ES-I3 (cell line): ENCODE data around the gene ASCC3.

Experiments used
- H3K36me3 ChIP-seq: 2 replicates; pipeline ENCODE4 v1.6.1; 2013; ENCODE audit warnings: mild to moderate bottlenecking, low read length, control low read depth, moderate library complexity; ENCODE audit not compliant: insufficient read depth
- H3K4me1 ChIP-seq: 2 replicates; pipeline ENCODE4 v1.6.1; 2013; ENCODE audit warnings: mild to moderate bottlenecking, control low read depth, low read length; ENCODE audit not compliant: insufficient read depth
- H3K9ac ChIP-seq: 2 replicates; pipeline ENCODE4 v1.6.1; 2013; ENCODE audit warnings: low read depth, mild to moderate bottlenecking, low read length, moderate library complexity
- H3K9me3 ChIP-seq: 2 replicates; pipeline ENCODE4 v1.6.1; 2013; ENCODE audit warnings: mild to moderate bottlenecking, low read length, moderate library complexity; ENCODE audit not compliant: control insufficient read depth, insufficient read depth

ASCC3 gene

DNA sequence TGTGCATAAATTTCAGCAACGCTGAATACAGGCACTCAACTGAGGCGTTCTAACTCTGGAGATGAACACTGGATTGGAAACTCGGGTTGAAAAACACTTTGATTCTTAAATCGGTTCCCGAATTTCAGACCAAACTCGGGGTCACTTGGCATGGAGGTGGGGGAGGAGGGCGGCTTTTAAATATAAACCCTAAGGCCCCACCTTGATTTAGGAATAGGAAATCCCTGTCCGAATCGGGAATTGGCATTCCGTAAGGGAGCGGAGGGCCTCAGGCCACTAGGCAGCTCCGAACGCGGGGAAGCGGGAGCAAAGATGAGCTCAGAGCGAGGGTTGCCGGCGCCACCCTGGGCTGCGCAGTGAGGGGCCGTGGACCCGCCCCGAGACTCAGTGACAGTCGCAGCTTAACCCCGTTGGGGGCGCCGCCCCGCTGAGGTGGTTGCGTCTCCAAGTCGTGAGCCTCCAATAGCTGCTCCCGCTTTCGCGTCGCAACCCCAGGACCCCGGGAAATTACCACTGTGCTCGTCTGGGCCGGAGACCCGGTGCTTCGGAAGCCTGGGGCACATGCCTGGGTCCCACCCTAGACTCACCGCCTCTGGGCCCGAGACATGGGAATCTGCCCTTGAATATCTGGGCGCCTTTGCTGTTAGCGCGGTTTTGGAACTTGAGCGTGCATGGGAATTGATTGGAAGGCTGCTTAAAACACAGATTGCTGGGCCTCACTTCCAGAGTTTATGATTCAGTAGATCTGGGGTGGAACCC is 411.8 kb downstream of the ASCC3 start:
- peak overlapping the region; percentile 17; the same call in 1 of the 2 replicates for H3K9ac ChIP-seq
- H3K4me1 ChIP-seq: peaks cover 12% of the 10 kb centered on the region; the same call in 1 of the 2 replicates
- H3K9me3 ChIP-seq: no peaks in the 10 kb centered on the region
- no peaks in the 10 kb centered on the region for H3K36me3 ChIP-seq

DNA sequence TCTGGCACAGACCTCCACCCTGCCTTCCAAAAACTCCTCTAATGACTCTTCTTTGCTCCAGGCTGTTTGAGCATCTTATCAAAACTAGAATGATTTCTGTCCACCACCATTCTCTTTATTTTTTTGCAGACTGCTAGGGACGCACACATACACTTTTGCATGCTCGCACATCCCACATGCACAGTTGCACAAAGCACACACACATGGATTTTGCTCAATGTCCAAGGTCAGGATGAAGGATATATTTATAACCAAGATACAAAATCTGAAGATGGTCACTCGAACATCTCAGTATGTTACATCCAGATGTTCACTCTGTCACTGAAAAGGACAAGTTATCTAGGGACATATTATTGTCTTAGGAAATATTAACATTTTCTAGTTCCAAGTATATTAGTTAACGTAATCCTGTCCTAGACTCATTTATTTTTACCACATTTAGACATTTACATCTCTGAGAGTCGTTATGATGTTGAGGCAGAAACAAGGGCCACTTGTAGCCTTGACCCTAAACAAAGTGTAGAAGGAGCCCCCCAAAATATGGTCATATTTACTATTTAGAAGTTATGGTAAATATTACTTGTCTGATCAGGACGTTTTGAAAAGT is 413.0 kb downstream of the ASCC3 start:
- H3K36me3 ChIP-seq: no peaks in the 10 kb centered on the region
- no peak overlapping the region for H3K9ac ChIP-seq
- H3K4me1 ChIP-seq: peaks cover 21% of the 10 kb centered on the region; the same call in 1 of the 2 replicates
- H3K9me3 ChIP-seq: no peaks in the 10 kb centered on the region

DNA sequence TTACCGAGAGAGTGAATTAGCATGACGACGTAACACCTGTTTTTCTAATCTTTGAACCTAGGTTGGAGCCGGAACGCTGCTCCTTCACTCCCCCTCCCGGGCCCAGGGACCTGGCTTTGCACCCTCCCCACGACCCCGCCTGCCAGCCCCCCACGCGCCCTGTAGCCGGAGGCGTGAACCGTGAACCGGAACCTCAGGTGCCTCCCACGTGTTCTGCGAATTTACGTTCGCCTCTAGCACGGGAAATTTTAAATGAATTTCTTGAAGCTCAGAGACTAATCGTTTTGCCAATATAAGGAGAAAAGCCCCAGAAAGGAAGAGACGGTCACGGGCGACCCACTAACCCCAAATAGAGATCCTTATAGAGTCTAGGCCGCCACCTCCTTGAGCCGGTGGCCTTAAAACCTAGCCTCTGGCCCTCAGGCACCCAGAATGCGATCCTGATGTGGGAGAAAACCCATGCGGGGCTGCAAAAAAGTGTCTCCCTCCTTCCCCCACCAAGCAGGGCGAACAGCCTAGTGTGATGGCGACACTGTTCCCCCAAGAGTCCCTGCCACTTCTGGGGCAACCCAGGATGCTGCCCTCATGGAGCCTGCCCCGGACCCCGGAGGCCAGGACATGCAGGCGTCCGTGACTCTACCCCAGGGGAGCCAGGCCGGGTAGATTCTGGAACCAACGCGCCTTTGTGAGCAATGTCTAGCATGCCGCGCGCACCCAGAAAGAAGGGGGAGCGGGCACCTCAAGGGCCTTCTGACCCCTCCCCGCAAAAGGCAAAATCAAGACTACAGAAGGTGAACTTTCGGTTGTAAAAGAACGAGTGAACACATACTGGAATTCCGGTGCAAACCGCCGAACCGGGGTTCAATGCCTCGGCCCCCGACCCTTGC is 413.8 kb downstream of the ASCC3 start:
- H3K4me1 ChIP-seq: peaks cover 24% of the 10 kb centered on the region; the same call in 1 of the 2 replicates
- H3K9ac ChIP-seq: peak overlapping the region; percentile 6; the same call in 1 of the 2 replicates
- H3K36me3 ChIP-seq: no peaks in the 10 kb centered on the region
- no peaks in the 10 kb centered on the region for H3K9me3 ChIP-seq

DNA sequence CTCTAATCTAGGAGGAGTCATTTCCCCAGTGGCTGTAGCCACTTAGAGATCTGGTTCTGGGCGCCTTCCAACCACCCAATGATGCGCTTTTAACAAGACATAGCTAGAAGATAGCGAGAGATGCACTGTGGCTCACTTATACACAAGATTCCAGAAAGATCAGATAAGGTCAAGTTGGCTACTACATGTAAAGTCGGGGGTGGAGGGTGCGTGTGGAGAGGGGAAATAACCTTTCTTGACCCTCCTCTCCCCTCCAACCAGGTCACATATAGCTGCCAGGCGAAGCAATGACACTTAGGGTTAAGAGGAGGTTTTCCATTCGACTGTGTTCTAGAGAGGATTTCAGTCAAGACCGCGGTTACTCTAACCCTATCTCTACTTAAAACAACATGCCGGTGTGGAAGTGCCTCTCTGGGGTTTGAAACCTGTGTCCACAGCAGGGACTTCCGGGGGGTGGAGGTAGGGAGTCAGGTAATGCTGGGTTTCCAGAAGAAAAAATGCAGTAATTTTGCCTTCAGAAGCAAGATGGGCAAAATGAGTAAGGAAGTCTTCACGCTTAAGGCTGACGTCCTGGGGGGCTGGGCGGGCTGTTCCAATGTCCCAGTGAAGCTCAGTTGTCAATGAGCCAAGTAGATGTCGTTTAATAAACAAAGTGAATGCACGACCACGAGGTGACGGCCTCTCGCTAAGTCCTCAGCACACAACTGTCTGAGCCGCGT is 414.6 kb downstream of the ASCC3 start:
- no peaks in the 10 kb centered on the region for H3K36me3 ChIP-seq
- H3K9me3 ChIP-seq: no peaks in the 10 kb centered on the region
- H3K9ac ChIP-seq: no peak overlapping the region; the same call in 1 of the 2 replicates
- H3K4me1 ChIP-seq: peaks cover 24% of the 10 kb centered on the region

DNA sequence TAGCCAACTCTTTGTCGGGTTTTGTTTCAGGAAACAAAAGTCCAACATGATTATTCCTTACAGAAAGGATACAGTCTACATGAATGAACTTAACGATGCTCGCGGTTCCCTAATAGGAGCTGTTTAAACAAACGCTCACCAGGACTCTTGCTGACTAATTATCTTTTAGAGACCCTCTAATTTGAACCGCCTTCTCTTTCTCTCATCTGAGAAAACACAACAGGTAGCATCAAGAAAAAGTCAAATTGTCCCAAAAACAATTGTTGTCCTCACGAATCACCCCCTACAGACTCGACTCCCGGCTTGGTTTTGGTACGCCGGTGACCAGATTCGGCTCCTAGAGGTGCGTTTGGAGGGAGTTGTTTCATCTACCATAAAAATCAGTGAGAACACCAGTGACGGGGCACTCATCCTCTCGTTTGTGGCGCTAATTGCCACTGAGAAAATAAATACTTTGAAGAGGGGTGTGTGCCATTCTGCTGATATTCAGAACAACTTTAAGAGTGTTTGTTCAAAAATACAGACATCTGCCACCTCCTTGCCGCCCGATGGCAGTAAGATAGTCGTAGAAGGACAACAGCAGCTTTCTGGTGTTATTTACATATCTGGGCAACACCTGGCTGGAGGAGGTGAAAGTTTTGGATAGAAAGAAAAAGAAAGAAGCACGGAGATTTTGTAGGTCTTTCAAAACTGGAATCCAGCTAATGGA is 415.3 kb downstream of the ASCC3 start:
- 0 out of 2 replicates have a peak overlapping the region, but pooled peaks have one; percentile 10 for H3K9ac ChIP-seq
- no peaks in the 10 kb centered on the region for H3K36me3 ChIP-seq
- H3K4me1 ChIP-seq: peaks cover 24% of the 10 kb centered on the region
- H3K9me3 ChIP-seq: no peaks in the 10 kb centered on the region

DNA sequence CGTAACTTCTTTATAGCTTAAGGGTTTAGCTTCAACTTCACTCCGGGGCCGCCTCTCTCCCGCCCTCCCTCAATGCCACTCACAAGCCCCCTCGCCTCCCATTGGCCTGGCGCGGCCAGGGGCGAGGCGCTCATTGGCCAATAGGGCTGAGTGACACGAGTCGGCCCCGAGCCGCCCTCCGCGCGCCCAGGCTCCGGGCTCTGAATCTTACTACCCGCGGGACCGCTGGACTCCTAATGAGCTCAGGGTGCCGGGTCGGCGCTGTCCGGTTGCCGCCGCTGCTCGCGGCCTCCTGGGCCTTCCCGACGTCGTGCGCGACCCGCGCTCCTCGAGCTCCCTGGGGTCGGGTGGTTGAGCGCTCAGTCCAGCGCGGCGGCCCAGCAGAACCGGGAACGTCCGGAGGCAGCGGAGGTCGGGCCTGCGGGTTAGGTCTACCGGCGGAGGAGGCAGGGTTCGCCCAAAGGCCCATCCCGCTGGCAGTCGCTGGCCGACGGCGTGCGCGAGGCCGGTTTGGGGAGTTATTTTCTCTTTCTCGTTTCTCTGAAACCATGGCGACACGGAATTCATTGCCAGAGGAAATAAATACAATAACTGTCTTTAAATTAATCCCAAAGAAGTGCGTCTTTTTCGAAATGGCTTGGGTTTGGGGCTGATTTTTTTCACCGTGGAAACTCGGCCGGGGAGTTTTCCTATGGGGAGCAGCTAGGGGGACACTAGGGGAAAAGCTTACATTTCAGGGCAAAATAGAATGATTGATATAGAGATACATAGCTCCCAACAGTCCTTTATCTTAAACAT is 416.0 kb downstream of the ASCC3 start, which contains the start of gene SIM1:
Gene SIM1, minus strand, starts transcription at position 19 of the 798 bp plus-strand sequence. CDS start 1,453 bp downstream, outside the sequence.
- H3K9me3 ChIP-seq: no peaks in the 10 kb centered on the region
- H3K4me1 ChIP-seq: peaks cover 24% of the 10 kb centered on the region
- H3K36me3 ChIP-seq: no peaks in the 10 kb centered on the region
- H3K9ac ChIP-seq: peak within 1 kb of the TSS; percentile 63; the same call in 1 of the 2 replicates

DNA sequence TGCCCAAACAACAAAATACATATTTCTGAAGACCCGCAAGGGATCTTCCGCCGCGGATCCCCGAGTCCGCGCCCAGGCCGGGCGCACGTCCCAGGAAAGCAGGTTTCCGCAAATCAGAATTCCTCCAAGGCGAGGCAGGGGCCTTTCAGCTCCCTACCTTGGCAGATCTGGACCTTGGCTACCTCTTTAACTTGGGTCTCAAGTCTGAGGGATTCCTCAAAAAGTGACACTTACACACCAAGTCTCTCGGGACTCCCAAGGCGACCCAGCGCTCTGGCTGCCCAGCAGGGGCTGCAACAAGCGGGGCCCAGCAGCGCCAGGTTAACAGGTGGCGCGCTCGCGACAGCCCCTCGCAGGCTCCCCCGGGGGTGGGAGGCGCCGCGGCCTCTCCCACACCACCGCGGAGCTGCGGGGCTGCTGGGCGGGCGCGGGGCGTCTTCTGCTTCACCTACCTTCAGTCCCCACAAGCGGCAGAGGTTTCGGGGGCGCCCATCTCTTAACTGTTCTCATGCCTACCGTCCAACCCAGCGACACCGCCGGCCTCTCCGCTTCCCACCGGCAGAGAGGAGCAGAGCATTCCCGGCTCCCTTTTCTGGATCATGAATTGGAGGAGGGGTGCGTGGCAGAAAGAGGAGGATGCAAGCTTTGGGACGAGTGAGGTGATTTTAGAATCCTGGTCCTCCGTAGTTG is 416.8 kb downstream of the ASCC3 start:
- H3K9me3 ChIP-seq: no peaks in the 10 kb centered on the region
- no peaks in the 10 kb centered on the region for H3K36me3 ChIP-seq
- H3K4me1 ChIP-seq: peaks cover 24% of the 10 kb centered on the region
- peak overlapping the region; percentile 63; the same call in 1 of the 2 replicates for H3K9ac ChIP-seq

DNA sequence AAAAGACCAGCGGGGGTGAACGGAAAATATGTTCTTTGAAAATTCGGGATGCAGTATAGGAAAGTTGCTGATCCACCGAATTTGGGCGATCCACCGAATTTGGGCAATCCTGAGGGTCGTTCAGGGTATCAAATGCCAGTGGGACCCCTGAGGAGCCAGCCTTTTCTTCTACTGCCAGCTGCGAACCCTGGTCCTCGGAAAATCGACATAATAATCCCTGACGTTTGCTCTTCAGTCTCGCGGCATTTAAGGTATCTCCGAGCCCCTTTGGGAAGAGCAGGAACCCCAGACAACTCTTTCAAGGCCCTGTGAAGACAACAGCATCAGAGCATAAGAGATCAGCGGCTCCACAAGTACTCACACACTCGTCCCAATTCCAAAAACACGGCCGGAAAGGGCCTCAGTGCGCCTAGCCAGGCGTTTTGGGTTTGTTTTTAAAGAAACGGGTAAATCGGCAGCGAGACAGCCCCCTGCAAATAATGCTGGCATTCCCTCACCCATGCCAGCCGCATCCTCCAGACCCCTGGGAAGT is 417.4 kb downstream of the ASCC3 start:
- Histone ChIP-seq H3K9ac (peak overlapping the region; percentile 63; the same call in 1 of the 2 replicates), H3K36me3 (no peaks in the 10 kb centered on the region), H3K9me3 (no peaks in the 10 kb centered on the region), H3K4me1 (peaks cover 24% of the 10 kb centered on the region)

DNA sequence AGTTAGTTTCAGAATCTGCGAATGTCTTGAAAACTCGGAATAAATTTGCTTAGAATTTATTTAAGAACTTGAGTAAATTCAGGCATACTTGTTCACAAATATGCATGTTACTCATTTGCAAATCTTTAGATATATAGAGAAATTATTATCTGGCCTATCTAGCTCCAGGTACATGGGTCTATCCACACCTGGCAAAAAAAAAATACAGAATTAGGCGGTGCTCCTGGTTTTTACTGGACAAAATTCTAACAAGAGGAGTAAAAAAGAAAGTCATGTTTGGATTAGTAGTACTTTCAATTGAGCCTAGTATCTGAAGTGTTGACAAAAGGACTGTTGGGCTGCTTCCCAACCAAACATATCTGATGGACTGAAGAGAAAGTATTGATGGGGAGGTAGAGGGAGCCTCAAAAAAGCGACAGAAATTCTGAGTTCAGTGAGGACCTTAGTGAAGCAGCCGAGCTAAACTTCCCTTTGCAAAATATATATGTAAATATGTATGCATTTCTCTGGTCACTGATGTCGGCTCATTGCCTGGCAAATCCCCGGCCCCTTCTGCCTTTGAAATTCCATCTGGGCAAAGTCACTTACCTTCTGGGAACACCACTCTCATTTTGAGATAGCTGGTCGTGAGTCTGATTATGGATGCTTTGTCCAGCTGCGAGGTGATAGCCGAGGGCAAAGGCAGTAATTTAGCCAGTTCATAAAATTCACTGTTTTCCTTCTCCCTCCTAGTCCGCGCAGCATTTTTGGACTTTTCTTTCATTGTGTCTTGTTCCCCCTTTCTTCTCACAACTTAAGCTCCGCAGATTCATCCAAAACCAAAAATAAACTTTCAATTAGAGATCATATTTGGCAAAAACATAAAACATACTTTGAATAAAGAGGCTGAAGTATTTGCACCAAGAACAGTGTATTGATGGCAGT is 418.2 kb downstream of the ASCC3 start:
- Histone ChIP-seq H3K4me1 (peaks cover 24% of the 10 kb centered on the region), H3K9me3 (no peaks in the 10 kb centered on the region), H3K9ac (no peak overlapping the region; the same call in 1 of the 2 replicates), H3K36me3 (no peaks in the 10 kb centered on the region)

DNA sequence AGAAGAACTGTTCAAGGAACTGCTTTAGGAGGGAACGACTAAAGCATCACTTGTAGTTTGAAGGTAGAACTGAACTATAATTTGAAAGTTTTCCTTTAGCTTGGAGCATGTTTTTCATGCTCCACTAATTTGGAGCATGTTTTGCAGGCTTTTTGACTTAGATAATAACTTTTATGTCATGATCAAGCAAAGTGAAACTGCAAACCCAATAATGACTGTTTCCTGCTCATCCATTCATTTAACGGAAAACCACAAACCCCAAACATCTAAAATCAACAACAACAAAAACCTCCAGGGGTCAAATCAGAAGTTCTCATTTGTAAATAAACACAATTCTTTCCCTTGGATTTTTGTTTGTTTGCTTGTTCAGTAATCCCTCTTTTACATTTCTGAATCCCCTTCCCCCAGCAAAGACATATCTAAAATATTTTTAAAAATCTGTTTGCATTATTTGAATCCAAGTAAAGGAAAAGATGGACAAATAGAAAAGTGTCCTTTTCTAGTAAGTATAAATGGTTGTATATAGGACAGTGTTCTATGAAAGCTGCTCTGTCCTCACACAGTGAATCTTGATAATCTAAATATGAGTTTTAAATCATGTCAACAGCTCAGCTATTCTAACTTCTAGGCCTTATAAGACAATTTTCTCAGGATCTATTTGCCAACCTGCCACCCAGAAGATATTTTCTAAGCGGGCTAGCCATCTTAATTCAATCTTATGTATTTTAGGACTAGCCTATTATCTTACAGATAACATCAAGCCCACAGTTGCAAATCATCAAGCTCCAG is 419.0 kb downstream of the ASCC3 start:
- H3K9me3 ChIP-seq: no peaks in the 10 kb centered on the region
- H3K9ac ChIP-seq: no peak overlapping the region
- H3K36me3 ChIP-seq: no peaks in the 10 kb centered on the region
- peaks cover 24% of the 10 kb centered on the region for H3K4me1 ChIP-seq
